GM12891 (cell line): ENCODE data around the gene HORMAD2.

Source experiments
- POLR2A ChIP-seq: IDR thresholded peaks from 2 replicates; pipeline ENCODE4 v1.6.1; 2011; ENCODE audit warnings: low read depth, low read length, control low read depth
- POLR2AphosphoS5 ChIP-seq: IDR thresholded peaks from 2 replicates; pipeline ENCODE4 v1.6.1; 2011; ENCODE audit warnings: low read depth, low read length, control low read depth

GRCh38 chr22:30118291-30118690 is 38.0 kb downstream of the HORMAD2 start:
- TF ChIP-seq POLR2AphosphoS5 (no peak), POLR2A (no peak)
